Raji (cell line): ENCODE data around the gene UTP25.

ENCODE experiments used
- POLR2A ChIP-seq: IDR thresholded peaks from 2 replicates; pipeline ENCODE4 v1.6.1; 2011; ENCODE audit warnings: low read depth, low read length, control low read depth; ENCODE audit not compliant: insufficient read depth

Gene UTP25

GRCh38 chr1:209871006-209871405 is 43.2 kb downstream of the UTP25 start:
- TF ChIP-seq POLR2A: no peak

- TF ChIP-seq POLR2A: no peak
These were observed 43.7 kb downstream of the UTP25 start for GRCh38 chr1:209871430-209871829.

- no peak for TF ChIP-seq POLR2A
These were observed 45.5 kb downstream of the UTP25 start for GRCh38 chr1:209873067-209873799.

- no peak for TF ChIP-seq POLR2A
These were observed 47.7 kb downstream of the UTP25 start for GRCh38 chr1:209875515-209875914.

- TF ChIP-seq POLR2A: no peak
These were observed 48.5 kb downstream of the UTP25 start for GRCh38 chr1:209876078-209876800.

- no peak for TF ChIP-seq POLR2A
These were observed 49.5 kb downstream of the UTP25 start for GRCh38 chr1:209877087-209877764.

- TF ChIP-seq POLR2A: no peak
These were observed 51.2 kb downstream of the UTP25 start for GRCh38 chr1:209878964-209879363.

GRCh38 chr1:209879539-209879938 is 51.8 kb downstream of the UTP25 start:
- no peak for TF ChIP-seq POLR2A

GRCh38 chr1:209880031-209880430 is 52.3 kb downstream of the UTP25 start:
- no peak for TF ChIP-seq POLR2A

- TF ChIP-seq POLR2A: no peak
These were observed 53.8 kb downstream of the UTP25 start for GRCh38 chr1:209881619-209882018.

- TF ChIP-seq POLR2A: no peak
These were observed 54.5 kb downstream of the UTP25 start for GRCh38 chr1:209882286-209882685.

GRCh38 chr1:209882942-209883340 is 55.2 kb downstream of the UTP25 start:
- TF ChIP-seq POLR2A: no peak

- TF ChIP-seq POLR2A: no peak
These were observed 55.7 kb downstream of the UTP25 start for GRCh38 chr1:209883341-209883971.

GRCh38 chr1:209884249-209884648 is 56.5 kb downstream of the UTP25 start:
- TF ChIP-seq POLR2A: no peak

- TF ChIP-seq POLR2A: no peak
These were observed 56.9 kb downstream of the UTP25 start for GRCh38 chr1:209884665-209885117.
